ENCODE results near the gene GAK. TPM values are rescaled to one million over a fixed set of nuclear protein-coding genes. Genes with fewer than 3 reads are reported as not detected.

Gene GAK
- total RNA-seq, 1 donor from 2014 or later: 97.1 TPM

DNA sequence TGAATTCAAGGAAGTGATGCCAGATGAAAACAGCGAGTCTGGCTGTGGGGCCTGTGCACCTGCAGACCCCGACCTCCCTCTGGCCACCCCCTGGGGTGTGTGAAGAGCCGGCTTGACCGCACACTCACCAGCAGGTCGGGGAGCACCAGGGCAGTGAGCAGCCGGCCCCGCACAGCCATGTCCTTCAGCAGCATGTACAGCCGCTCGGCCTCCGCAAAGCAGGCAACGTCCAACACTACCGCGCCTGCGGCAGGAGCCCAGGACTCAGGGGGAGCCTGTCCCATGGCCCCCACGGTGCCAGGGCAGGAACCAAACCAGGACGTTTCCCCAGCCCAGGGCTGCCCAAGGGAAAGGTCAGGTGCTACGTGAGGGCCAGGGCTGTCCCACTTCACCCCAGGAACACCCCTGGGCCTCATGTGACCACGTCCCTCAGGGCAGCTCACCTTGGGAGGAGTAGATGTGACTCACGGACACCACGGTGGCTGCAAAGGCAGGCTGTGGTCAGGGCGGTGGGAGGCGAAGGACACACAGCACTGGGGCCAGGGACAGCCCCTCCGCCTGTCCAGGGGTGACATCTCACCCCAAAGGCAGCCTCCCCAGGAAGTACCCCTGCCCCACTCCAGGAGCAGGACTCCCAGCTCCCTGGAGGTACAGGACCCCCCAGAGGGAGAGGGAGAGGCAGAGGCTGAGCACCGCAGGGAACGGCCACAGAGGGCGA is 33.1 kb upstream of the GAK start:
- Mint-ChIP-seq H3K9me3 (no peaks in the 10 kb centered on the region), H3K27ac (no peak overlapping the region), H3K4me3 (no peak overlapping the region), H3K4me1 (ENCODE audit: unreplicated experiment) (no peaks in the 10 kb centered on the region), H3K36me3 (no peaks in the 10 kb centered on the region), H3K27me3 (no peaks in the 10 kb centered on the region)
- TF ChIP-seq CTCF (conservative IDR thresholded peaks at IDR 0.05): no peak
- no peak for DNase-seq (ENCODE audit: extremely low spot score, unreplicated experiment)

DNA sequence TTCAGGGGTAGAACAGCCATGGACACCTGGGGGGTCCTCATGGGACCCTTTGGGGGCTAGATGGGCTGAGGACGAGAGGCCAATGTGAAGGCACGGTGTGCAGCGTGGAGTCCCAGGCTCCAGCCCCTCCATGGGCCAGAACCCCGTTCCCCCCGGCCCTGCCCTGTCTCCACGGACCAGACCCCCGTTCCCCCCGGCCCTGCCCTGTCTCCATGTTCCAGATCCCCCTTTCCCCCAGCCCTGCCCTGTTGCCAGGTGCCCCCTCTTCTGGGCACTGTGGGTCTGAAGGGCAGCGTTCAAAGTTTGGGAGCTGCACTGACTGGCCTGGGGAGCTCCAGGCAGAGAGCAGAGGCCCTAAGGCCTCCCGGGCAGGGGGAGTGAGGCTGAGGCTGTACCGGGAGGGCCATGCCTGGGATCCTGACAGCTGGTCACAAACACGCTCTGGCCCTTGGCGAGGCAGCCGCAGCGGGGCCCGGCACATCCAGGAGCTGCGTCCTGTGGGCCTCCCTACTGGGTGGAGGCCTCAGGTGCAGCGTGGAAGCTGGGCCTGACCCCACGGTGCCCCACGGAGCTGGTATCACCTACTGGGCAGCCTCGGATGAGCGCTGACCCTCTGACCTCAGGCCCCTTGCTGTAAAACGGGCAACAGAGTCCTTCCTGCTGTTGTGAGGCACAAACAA is 32.4 kb upstream of the GAK start:
- no peaks in the 10 kb centered on the region for H3K36me3 Mint-ChIP-seq
- TF ChIP-seq CTCF (conservative IDR thresholded peaks at IDR 0.05): no peak

GRCh38 chr4:963276-964225 is 31.4 kb upstream of the GAK start:
- no peaks in the 10 kb centered on the region for H3K9me3 Mint-ChIP-seq
- no peaks in the 10 kb centered on the region for H3K4me1 Mint-ChIP-seq (ENCODE audit: unreplicated experiment)
- no peak overlapping the region for H3K4me3 Mint-ChIP-seq
- no peak overlapping the region for H3K27ac Mint-ChIP-seq
- TF ChIP-seq CTCF (conservative IDR thresholded peaks at IDR 0.05): no peak
- H3K36me3 Mint-ChIP-seq: no peaks in the 10 kb centered on the region
- no peak for DNase-seq (ENCODE audit: extremely low spot score, unreplicated experiment)
- H3K27me3 Mint-ChIP-seq: no peaks in the 10 kb centered on the region

More for the DNA sequence above, 32.4 kb upstream of the GAK start:
- Mint-ChIP-seq H3K4me1 (ENCODE audit: unreplicated experiment) (no peaks in the 10 kb centered on the region), H3K27me3 (no peaks in the 10 kb centered on the region), H3K4me3 (no peak overlapping the region), H3K27ac (no peak overlapping the region), H3K9me3 (no peaks in the 10 kb centered on the region)
- no peak for DNase-seq (ENCODE audit: extremely low spot score, unreplicated experiment)

DNA sequence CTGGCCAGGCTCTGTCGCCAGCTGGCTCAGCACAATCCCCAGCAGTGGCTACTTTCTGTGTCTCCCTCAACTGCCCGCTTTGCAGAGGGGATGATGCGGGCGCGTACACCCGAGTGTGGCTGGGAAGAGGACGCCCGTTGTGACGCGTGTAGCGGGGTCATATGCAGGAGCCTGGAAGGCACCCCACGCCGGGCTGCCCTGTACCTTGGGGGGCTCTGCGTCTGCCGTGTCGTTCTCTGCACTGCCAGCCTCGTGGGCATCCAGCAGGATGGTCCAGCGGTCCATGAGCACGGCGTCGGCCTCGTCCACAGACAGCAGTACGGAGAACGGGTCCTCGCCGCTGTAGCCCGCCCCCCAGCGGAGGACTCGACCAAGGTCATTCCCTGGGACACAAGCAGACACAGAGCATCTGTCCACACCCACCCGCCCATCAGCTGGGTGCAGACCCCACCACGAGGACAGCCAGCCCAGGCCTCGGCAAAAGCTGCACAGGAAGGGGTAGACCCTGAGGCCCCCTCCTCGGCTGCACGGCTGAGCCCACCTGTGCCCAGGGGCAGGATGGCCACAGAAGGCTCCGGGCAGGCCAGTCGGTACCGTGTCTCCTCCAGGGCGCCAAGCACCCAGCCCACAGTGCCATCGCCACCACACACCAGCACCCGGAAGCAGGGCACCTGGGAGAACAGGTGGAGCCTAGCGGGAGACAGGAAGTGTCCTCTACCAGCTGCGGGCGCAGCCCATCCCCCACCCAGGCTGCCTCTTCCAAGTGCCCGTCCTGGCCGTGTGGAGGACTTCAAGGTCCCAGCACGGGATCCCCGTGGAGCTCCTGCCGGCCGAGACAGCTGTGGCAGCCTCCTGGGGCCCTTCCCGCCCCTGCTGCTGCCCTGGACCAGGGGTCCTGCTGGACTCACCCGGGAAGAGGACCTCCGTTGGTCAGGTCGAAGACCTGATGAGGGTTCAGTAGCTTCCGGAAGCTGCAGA is 30.4 kb upstream of the GAK start:
- Mint-ChIP-seq H3K27ac (no peak overlapping the region), H3K9me3 (no peaks in the 10 kb centered on the region), H3K27me3 (no peaks in the 10 kb centered on the region), H3K36me3 (no peaks in the 10 kb centered on the region), H3K4me3 (no peak overlapping the region), H3K4me1 (ENCODE audit: unreplicated experiment) (no peaks in the 10 kb centered on the region)
- no peak for TF ChIP-seq CTCF (conservative IDR thresholded peaks at IDR 0.05)
- no peak for DNase-seq (ENCODE audit: extremely low spot score, unreplicated experiment)
